ENCODE data around the gene ADH1B. TPM values are rescaled to one million over a fixed set of nuclear protein-coding genes. Genes with fewer than 3 reads are reported as not detected.
"Not testable (repeated sequence)": the region's sequence is repeated elsewhere in the genome, so short reads cannot be mapped to it uniquely, and the experiment has no call there.

The ADH1B gene
- polyA plus RNA-seq: 1,000 to 10,000 TPM in 2 of 3 donors, 100 to 1,000 TPM in 1; 214 to 3,622 (median 1,151) TPM

- 35 to 42% (median 37%) methylated on average over 8 of the region's 8 CpGs for WGBS, 3 donors
- H3K27ac ChIP-seq (ENCODE audit: low read depth, low read length): no peak within 1 kb of the TSS
Observed at GRCh38 chr4:99321241-99322191, at the start of gene ADH1B. Gene ADH1B (minus strand): TSS chr4:99321401. CDS start chr4:99321331, 70 bp downstream.

DNA sequence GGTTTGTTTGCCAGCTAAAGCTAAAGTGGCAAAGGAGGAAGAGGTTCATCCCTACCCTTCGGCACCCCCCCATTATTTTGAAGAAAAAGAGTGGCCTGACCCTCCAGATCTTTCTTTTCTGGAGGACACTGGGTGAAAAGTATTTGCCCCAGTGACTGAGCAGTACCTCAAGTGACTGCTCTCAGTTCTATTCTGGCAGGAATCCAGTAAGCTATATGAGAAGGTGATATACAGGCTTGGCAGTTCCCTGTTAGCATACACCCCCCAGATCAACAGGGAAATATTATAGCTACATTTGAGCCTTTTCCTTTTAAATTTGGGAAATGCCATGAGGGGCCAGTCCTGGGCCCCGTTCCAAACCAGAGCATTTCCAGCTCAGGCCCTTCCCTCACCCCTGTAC is 46.6 kb upstream of the ADH1B start:
- not testable (repeated sequence) for H3K27ac ChIP-seq (ENCODE audit: low read depth, low read length)
- 69 to 77% (median 73%) methylated on average over 2 of the region's 2 CpGs for WGBS, 3 donors

DNA sequence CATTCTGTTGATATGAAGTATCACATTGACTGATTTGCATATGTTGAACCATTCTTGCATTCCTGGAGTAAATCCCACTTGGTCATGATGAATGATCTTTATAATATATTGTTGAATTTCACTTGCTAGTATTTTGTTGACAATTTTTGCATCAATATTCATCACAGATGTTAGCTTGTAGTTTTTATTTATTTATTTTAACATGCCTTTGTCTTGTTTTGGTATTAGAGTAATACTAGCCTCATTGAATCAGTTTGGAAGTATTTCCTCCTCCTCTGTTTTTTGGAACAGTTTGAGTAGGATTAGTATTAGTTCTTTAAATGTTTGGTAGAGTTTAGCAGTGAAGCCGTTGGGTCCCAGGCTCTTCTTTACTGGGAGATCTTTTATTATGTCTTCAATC is 45.3 kb upstream of the ADH1B start:
- WGBS, 3 donors: 39 to 90% (median 53%) methylated on average over 1 of the region's 1 CpG
- no peak overlapping the region for H3K27ac ChIP-seq (ENCODE audit: low read depth, low read length)

GRCh38 chr4:99362768-99363167 is 41.6 kb upstream of the ADH1B start:
- H3K27ac ChIP-seq (ENCODE audit: low read depth, low read length): no peak overlapping the region

DNA sequence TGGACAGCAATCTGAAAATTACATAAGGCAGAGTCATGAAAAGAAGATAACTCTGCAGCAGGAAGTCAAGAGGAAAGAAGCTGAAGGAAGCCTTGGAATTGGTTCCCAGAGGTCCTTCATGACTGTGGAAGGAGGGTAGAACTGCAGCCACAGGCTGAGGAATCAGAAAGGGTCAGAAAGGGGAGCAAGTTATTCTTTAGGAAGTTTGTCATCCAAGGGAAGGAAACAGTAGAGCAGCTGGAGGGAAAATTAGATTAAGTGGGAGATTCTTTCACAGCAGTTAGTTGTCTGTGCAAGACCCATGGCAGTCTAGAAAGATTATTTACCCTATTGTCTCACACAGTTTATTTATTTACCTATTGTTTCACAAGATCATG is 40.7 kb upstream of the ADH1B start:
- no peak overlapping the region for H3K27ac ChIP-seq (ENCODE audit: low read depth, low read length)

- no peak overlapping the region for H3K27ac ChIP-seq (ENCODE audit: low read depth, low read length)
Observed at GRCh38 chr4:99361268-99361898, 40.2 kb upstream of the ADH1B start.

DNA sequence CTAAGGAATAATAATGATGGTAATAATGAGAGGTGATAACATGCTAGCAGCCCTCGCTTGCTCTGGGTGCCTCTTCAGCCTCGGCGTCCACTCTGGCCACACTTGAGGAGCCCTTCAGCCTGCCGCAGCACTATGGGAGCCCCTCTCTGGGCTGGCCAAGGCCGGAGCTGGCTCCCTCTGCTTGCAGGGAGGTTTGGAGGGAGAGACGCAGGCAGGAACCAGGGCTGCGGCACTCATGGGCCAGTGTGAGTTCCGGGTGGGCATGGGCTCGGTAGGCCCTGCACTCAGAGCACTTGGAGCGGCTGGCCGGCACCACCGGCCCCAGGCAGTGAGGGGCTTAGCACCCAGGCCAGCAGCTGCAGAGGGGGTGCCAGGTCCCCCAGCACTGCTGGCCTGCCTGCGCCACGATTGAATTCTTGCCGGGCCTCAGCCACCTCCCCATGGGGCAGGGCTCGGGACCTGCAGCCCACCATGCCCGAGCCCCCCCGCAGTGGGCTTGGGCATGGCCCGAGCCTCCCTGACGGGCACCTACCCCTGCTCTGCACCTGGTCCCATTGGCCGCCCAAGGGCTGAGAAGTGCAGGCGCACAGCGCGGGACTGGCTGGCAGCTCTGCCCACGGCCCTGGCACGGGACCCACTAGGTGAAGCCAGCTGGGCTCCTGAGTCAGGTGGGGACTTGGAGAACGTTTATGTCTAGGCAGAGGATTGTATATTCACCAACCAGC is 38.4 kb upstream of the ADH1B start:
- WGBS, 3 donors: 89 to 93% (median 92%) methylated on average over 25 to 27 of the region's 27 CpGs
- no peak overlapping the region for H3K27ac ChIP-seq (ENCODE audit: low read depth, low read length)

DNA sequence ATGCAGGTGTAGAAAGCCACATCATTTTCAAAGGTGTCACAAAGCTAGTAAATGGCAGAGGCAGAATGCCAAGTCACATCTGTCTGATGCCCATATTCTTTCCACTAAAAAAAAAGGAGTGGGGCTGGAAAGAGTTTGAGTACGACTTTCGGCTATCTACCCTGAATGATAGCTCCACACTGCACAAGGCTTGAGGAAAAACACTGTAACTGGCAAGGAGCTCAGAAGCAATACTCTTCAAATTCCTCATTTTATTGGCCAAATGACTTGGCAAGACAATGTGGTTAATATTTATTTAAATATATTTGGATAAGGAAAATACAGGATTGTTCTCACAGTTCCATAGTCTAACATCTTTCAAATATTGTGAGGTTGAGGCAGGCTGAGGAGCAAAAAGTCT is 36.7 kb upstream of the ADH1B start:
- H3K27ac ChIP-seq (ENCODE audit: low read depth, low read length): no peak overlapping the region
- 32 to 79% (median 69%) methylated on average over 2 of the region's 2 CpGs for WGBS, 3 donors

GRCh38 chr4:99356992-99357391 is 35.8 kb upstream of the ADH1B start:
- no peak overlapping the region for H3K27ac ChIP-seq (ENCODE audit: low read depth, low read length)
- 73 to 82% (median 79%) methylated on average over 1 of the region's 1 CpG for WGBS, 3 donors

- 66 to 83% (median 71%) methylated on average over 10 of the region's 10 CpGs for WGBS, 3 donors
Observed at GRCh38 chr4:99356149-99356548, 34.9 kb upstream of the ADH1B start.

GRCh38 chr4:99352602-99353537 is 31.7 kb upstream of the ADH1B start, which contains the start of gene ADH1C:
Gene ADH1C (minus strand): TSS chr4:99352746. CDS start chr4:99352675, 71 bp downstream.
- H3K27ac ChIP-seq (ENCODE audit: low read depth, low read length): no peak within 1 kb of the TSS
- WGBS, 3 donors: 27 to 41% (median 35%) methylated on average over 10 of the region's 10 CpGs

More at GRCh38 chr4:99356149-99356548, 34.9 kb upstream of the ADH1B start:
- H3K27ac ChIP-seq (ENCODE audit: low read depth, low read length): not testable (repeated sequence)

- no peak overlapping the region for H3K27ac ChIP-seq (ENCODE audit: low read depth, low read length)
- 87 to 93% (median 89%) methylated on average over 2 of the region's 2 CpGs for WGBS, 3 donors
Observed at GRCh38 chr4:99351487-99351886, 30.3 kb upstream of the ADH1B start.

- no peak overlapping the region for H3K27ac ChIP-seq (ENCODE audit: low read depth, low read length)
Observed at GRCh38 chr4:99349338-99349737, 28.1 kb upstream of the ADH1B start.

GRCh38 chr4:99342624-99343023 is 21.4 kb upstream of the ADH1B start:
- WGBS, 3 donors: 66 to 92% (median 87%) methylated on average over 7 of the region's 7 CpGs

DNA sequence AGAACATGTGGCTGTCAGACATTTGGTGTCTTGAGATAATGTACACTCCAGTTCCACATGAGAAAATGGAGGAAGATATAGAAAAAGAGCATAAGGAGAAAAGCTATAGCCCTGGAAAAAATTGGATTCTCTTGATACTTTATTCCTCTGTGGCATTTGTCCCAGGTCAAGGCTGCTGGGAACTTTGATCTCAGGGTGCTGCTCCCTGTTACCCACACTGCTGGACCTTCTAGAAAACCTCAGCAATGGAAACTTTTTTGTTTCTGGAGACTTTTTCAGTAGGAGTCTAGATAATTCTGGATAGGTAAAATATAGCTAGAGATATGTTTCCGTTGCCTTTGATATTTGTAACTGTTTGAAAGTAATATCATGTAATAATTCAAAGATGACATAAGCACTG is 20.2 kb upstream of the ADH1B start:
- no peak overlapping the region for H3K27ac ChIP-seq (ENCODE audit: low read depth, low read length)
- 74 to 85% (median 84%) methylated on average over 1 of the region's 1 CpG for WGBS, 3 donors

More at GRCh38 chr4:99342624-99343023, 21.4 kb upstream of the ADH1B start:
- not testable (repeated sequence) for H3K27ac ChIP-seq (ENCODE audit: low read depth, low read length)

DNA sequence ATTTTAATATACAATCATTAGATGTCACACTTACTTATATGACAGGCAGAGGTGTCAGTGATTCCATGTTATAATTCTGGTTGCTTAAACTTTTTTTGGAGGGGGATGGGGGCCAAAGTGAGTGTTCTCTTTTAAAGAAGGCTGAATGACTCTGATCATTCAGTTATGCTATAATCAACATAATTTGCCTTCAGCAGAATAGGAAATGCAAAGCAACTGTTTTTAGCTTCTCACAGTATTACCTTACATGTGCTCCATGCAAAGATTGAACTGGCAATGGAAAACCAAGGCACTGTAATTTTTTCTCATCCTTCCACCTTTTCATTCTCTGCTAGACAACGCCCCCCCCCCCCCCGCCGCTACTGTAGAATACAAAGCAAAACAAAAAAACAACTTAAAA is 18.0 kb upstream of the ADH1B start:
- no peak overlapping the region for H3K27ac ChIP-seq (ENCODE audit: low read depth, low read length)
- WGBS, 3 donors: 83 to 96% (median 92%) methylated on average over 3 of the region's 3 CpGs

DNA sequence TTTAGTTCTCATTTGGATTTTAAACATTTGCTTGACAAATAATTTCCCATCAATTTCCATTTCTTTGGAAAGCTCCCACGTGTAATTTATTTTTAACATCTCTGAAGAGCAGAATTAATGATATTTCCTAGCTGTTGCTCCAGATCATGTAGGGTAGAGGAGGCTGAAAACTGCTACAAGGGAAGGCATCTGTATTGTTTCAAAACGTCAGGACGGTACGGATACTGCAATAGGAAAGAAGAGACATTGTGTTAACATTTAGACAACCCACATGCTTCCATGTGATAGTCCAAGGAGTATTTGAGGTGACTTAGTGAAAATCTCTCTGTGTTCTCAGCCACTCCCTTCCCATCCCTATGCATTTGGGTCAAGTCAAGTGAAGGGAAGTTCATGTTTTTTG is 15.4 kb upstream of the ADH1B start:
- H3K27ac ChIP-seq (ENCODE audit: low read depth, low read length): no peak overlapping the region
- WGBS, 3 donors: 49 to 80% (median 61%) methylated on average over 4 of the region's 4 CpGs

GRCh38 chr4:99334880-99335279 is 13.7 kb upstream of the ADH1B start:
- 52 to 75% (median 67%) methylated on average over 1 of the region's 1 CpG for WGBS, 3 donors
- no peak overlapping the region for H3K27ac ChIP-seq (ENCODE audit: low read depth, low read length)
